ENCODE measurements around the gene MARK1. TPM values are rescaled to one million over a fixed set of nuclear protein-coding genes. Genes with fewer than 3 reads are reported as not detected.

Gene MARK1
- total RNA-seq, 2 experiments from 2014 or later: not detected

- H3K9me2 ChIP-seq (ENCODE audit: insufficient read depth, low read length): no peaks in the 10 kb centered on the region
- H3K9me3 ChIP-seq (ENCODE audit: low read length): no peaks in the 10 kb centered on the region
- H3K4me1 ChIP-seq (ENCODE audit: insufficient read depth, low read length, poor library complexity, severe bottlenecking): no peaks in the 10 kb centered on the region
- no peaks in the 10 kb centered on the region for H3K36me3 ChIP-seq (ENCODE audit: insufficient read depth, low read length)
- no peaks in the 10 kb centered on the region for H3K79me2 ChIP-seq (ENCODE audit: insufficient read depth, low read depth, low read length)
- no peaks in the 10 kb centered on the region for H4K20me1 ChIP-seq (ENCODE audit: insufficient read depth, low read length)
- no peak overlapping the region for H3K27ac ChIP-seq (ENCODE audit: low read depth, low read length, poor library complexity, severe bottlenecking)
- intact Hi-C loops (cut with micrococcal nuclease; ENCODE audit: unreplicated experiment): no loop called here
- ChIA-PET POLR2A (interaction anchor here (0.7 kb wide), 1 partner anchor 234 kb away, joined by 3 read pairs; no protein-coding TSS in a partner anchor), CTCF (ENCODE audit: unreplicated experiment) (no interaction called here)
- H3K4me2 ChIP-seq (ENCODE audit: low read length): no peak overlapping the region
- H3K4me3 ChIP-seq (ENCODE audit: low read depth, low read length, poor library complexity, severe bottlenecking): no peak overlapping the region
- no TSS peak for BruUV-seq (replicated peaks)
- peak; percentile 1 for DNase-seq (ENCODE audit: low spot score)
- no peak overlapping the region for H2AFZ ChIP-seq (ENCODE audit: low read length)
- TF ChIP-seq EZH2phosphoT487 (IDR thresholded peaks at IDR 0.05; ENCODE audit: borderline replicate concordance, low read depth, low read length): no peak
- TF ChIP-seq CTCF (conservative IDR thresholded peaks at IDR 0.05; ENCODE audit: low read length): 0 out of 2 replicates have a peak, but pooled peaks have one; percentile 40
Measured at GRCh38 chr1:220544901-220545303, 17.0 kb downstream of the MARK1 start.

GRCh38 chr1:220550811-220551399 lies 23.0 kb downstream of the MARK1 start:
- Histone ChIP-seq H3K9me2 (ENCODE audit: insufficient read depth, low read length) (no peaks in the 10 kb centered on the region), H3K4me1 (ENCODE audit: insufficient read depth, low read length, poor library complexity, severe bottlenecking) (no peaks in the 10 kb centered on the region), H4K20me1 (ENCODE audit: insufficient read depth, low read length) (no peaks in the 10 kb centered on the region), H3K9me3 (ENCODE audit: low read length) (no peaks in the 10 kb centered on the region), H3K4me2 (ENCODE audit: low read length) (no peak overlapping the region), H2AFZ (ENCODE audit: low read length) (no peak overlapping the region), H3K79me2 (ENCODE audit: insufficient read depth, low read depth, low read length) (no peaks in the 10 kb centered on the region), H3K27ac (ENCODE audit: low read depth, low read length, poor library complexity, severe bottlenecking) (no peak overlapping the region), H3K36me3 (ENCODE audit: insufficient read depth, low read length) (no peaks in the 10 kb centered on the region), H3K4me3 (ENCODE audit: low read depth, low read length, poor library complexity, severe bottlenecking) (no peak overlapping the region)
- intact Hi-C loops (cut with micrococcal nuclease; ENCODE audit: unreplicated experiment): no loop called here
- TF ChIP-seq EZH2phosphoT487 (IDR thresholded peaks at IDR 0.05; ENCODE audit: borderline replicate concordance, low read depth, low read length): no peak
- no peak for TF ChIP-seq CTCF (conservative IDR thresholded peaks at IDR 0.05; ENCODE audit: low read length)
- DNase-seq (ENCODE audit: low spot score): no peak
- POLR2A ChIA-PET: interaction anchor here (0.5 kb wide), 1 partner anchor 415 kb away, joined by 4 read pairs; no protein-coding TSS in a partner anchor
- no TSS peak for BruUV-seq (replicated peaks)
- CTCF ChIA-PET (ENCODE audit: unreplicated experiment): no interaction called here

- no peak overlapping the region for H3K27ac ChIP-seq (ENCODE audit: low read depth, low read length, poor library complexity, severe bottlenecking)
- no peaks in the 10 kb centered on the region for H3K9me2 ChIP-seq (ENCODE audit: insufficient read depth, low read length)
- no peaks in the 10 kb centered on the region for H4K20me1 ChIP-seq (ENCODE audit: insufficient read depth, low read length)
- no peak overlapping the region for H3K4me2 ChIP-seq (ENCODE audit: low read length)
- ChIA-PET CTCF (ENCODE audit: unreplicated experiment) (no interaction called here), POLR2A (interaction anchor here (0.5 kb wide), 1 partner anchor 142 kb away, joined by 4 read pairs; no protein-coding TSS in a partner anchor)
- TF ChIP-seq CTCF (conservative IDR thresholded peaks at IDR 0.05; ENCODE audit: low read length) (no peak), EZH2phosphoT487 (IDR thresholded peaks at IDR 0.05; ENCODE audit: borderline replicate concordance, low read depth, low read length) (no peak)
- no peak overlapping the region for H2AFZ ChIP-seq (ENCODE audit: low read length)
- intact Hi-C loops (cut with micrococcal nuclease; ENCODE audit: unreplicated experiment): no loop called here
- H3K79me2 ChIP-seq (ENCODE audit: insufficient read depth, low read depth, low read length): no peaks in the 10 kb centered on the region
- no peak for DNase-seq (ENCODE audit: low spot score)
- BruUV-seq (replicated peaks): no TSS peak
- H3K4me3 ChIP-seq (ENCODE audit: low read depth, low read length, poor library complexity, severe bottlenecking): no peak overlapping the region
- no peaks in the 10 kb centered on the region for H3K4me1 ChIP-seq (ENCODE audit: insufficient read depth, low read length, poor library complexity, severe bottlenecking)
- H3K9me3 ChIP-seq (ENCODE audit: low read length): no peaks in the 10 kb centered on the region
- no peaks in the 10 kb centered on the region for H3K36me3 ChIP-seq (ENCODE audit: insufficient read depth, low read length)
Measured at GRCh38 chr1:220551718-220552117, 23.8 kb downstream of the MARK1 start.
